ENCODE measurements around the gene PPP6R2.

- no peak for TF ChIP-seq JUN (CRISPR knock-in tag; IDR thresholded peaks at IDR 0.05)
- TF ChIP-seq CTCF (IDR thresholded peaks at IDR 0.05): no peak
- no peak for TF ChIP-seq ZNF317 (CRISPR knock-in tag; IDR thresholded peaks at IDR 0.05; ENCODE audit: borderline replicate concordance, low read depth)
- TF ChIP-seq, protein P1, sequence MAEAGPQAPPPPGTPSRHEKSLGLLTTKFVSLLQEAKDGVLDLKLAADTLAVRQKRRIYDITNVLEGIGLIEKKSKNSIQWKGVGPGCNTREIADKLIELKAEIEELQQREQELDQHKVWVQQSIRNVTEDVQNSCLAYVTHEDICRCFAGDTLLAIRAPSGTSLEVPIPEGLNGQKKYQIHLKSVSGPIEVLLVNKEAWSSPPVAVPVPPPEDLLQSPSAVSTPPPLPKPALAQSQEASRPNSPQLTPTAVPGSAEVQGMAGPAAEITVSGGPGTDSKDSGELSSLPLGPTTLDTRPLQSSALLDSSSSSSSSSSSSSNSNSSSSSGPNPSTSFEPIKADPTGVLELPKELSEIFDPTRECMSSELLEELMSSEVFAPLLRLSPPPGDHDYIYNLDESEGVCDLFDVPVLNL (CRISPR knock-in tag; IDR thresholded peaks at IDR 0.05; ENCODE audit: borderline replicate concordance, low read depth): no peak
- TF ChIP-seq, protein P2, sequence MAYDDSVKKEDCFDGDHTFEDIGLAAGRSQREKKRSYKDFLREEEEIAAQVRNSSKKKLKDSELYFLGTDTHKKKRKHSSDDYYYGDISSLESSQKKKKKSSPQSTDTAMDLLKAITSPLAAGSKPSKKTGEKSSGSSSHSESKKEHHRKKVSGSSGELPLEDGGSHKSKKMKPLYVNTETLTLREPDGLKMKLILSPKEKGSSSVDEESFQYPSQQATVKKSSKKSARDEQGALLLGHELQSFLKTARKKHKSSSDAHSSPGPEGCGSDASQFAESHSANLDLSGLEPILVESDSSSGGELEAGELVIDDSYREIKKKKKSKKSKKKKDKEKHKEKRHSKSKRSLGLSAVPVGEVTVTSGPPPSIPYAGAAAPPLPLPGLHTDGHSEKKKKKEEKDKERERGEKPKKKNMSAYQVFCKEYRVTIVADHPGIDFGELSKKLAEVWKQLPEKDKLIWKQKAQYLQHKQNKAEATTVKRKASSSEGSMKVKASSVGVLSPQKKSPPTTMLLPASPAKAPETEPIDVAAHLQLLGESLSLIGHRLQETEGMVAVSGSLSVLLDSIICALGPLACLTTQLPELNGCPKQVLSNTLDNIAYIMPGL (CRISPR knock-in tag; IDR thresholded peaks at IDR 0.05): no peak
- no peak for TF ChIP-seq SP1 (CRISPR knock-in tag; conservative IDR thresholded peaks at IDR 0.05)
- TF ChIP-seq ATF3 (CRISPR knock-in tag; conservative IDR thresholded peaks at IDR 0.05): no peak
- TF ChIP-seq NR2C2 (CRISPR knock-in tag; IDR thresholded peaks at IDR 0.05): no peak
- TF ChIP-seq AFF4 (CRISPR knock-in tag; IDR thresholded peaks at IDR 0.05; ENCODE audit: borderline replicate concordance): no peak
These were observed 48.8 kb upstream of the PPP6R2 start for GRCh38 chr22:50294319-50294656.
